Amniotic stem cell (primary cell): ENCODE measurements around the gene SPAG7.
A peak's percentile ranks its signal among the peaks of the same experiment; 100 is the strongest.

ENCODE experiments used
- DNase-seq: peaks from one replicate; lab custom pipeline; 2025; lab: John Stamatoyannopoulos, UW

Gene SPAG7

GRCh38 chr17:4950075-4950745, 17.4 kb downstream of the SPAG7 start:
- DNase-seq: peak; percentile 56

GRCh38 chr17:4949321-4950074, 18.1 kb downstream of the SPAG7 start:
- peak; percentile 13 for DNase-seq

GRCh38 chr17:4948931-4949320, 18.7 kb downstream of the SPAG7 start:
- DNase-seq: peak; percentile 89

- DNase-seq: peak; percentile 81
Measured at GRCh38 chr17:4948166-4948930, 19.3 kb downstream of the SPAG7 start, which contains the start of gene PFN1. Gene PFN1 (minus strand): TSS chr17:4948530. CDS start chr17:4948394, 136 bp downstream.

GRCh38 chr17:4947411-4948165, 20.0 kb downstream of the SPAG7 start:
- peak; percentile 29 for DNase-seq

- no peak for DNase-seq
Measured at GRCh38 chr17:4947010-4947410, 20.6 kb downstream of the SPAG7 start.

- DNase-seq: no peak
Measured at GRCh38 chr17:4946312-4946976, 21.2 kb downstream of the SPAG7 start.

- no peak for DNase-seq
Measured at GRCh38 chr17:4945944-4946280, 21.7 kb downstream of the SPAG7 start.

- peak; percentile 77 for DNase-seq
Measured at GRCh38 chr17:4945176-4945943, 22.3 kb downstream of the SPAG7 start.

- no peak for DNase-seq
Measured at GRCh38 chr17:4944554-4945175, 23.0 kb downstream of the SPAG7 start.

GRCh38 chr17:4944163-4944553, 23.5 kb downstream of the SPAG7 start:
- DNase-seq: no peak

- no peak for DNase-seq
Measured at GRCh38 chr17:4942760-4943508, 24.7 kb downstream of the SPAG7 start.

GRCh38 chr17:4941319-4941610, 26.4 kb downstream of the SPAG7 start:
- no peak for DNase-seq

- no peak for DNase-seq
Measured at GRCh38 chr17:4940555-4941318, 26.9 kb downstream of the SPAG7 start.

GRCh38 chr17:4939796-4940554, 27.6 kb downstream of the SPAG7 start, which contains the start of the genes RNF167 and SLC25A11:
Gene RNF167 (plus strand): TSS chr17:4940268. CDS start chr17:4940910, 642 bp downstream.
Gene SLC25A11 (minus strand): TSS chr17:4940046. CDS start chr17:4939910, 136 bp downstream.
- DNase-seq: peak; percentile 98

- DNase-seq: no peak
Measured at GRCh38 chr17:4939546-4939795, 28.1 kb downstream of the SPAG7 start.

- DNase-seq: no peak
Measured at GRCh38 chr17:4938688-4939545, 28.7 kb downstream of the SPAG7 start.
